ENCODE data around the gene FRAS1.
"Not testable (repeated sequence)": the region's sequence is repeated elsewhere in the genome, so short reads cannot be mapped to it uniquely, and the experiment has no call there.

FRAS1 gene

GRCh38 chr4:78213218-78213617, 156.1 kb downstream of the FRAS1 start:
- DNase-seq (ENCODE audit: low read depth), result no peak

DNA sequence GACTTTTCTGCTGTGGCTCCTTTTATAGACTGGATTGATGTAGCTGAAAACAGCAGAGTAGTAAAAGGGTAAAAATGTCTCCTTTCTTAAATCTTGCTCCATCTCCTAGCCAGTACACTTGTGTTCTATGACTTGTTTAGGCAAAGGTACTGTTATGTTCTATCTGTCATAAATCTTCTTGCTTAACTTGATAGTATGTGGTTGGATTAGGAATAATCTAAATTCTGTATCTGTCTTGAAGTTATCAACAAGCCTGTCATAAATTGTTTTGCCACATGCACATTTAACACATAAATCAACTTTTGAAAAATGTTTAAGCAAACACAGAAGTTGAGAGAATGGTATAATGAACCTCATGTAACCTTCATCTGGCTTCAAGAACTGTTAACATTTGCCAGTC, 157.0 kb downstream of the FRAS1 start:
- DNase-seq (ENCODE audit: low read depth), result no peak

DNA sequence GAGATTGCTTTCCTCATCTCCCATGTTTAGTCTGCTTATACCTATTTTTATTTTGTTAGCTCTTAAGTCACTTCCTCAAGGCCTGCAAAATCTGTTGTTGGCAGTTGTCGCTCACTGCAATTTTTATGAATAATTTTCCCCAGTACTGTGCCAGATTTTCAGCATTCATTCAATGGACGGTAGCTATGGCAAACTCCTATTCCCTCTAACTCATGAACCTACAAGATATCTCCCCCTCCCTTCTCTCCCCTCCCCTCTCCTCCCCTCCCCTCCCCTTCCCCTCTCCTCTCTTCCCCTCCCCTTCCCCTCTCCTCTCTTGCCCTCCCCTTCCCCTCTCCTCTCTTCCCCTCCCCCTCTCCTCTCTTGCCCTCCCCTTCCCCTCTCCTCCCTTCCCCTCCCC, 160.4 kb downstream of the FRAS1 start:
- no peak for DNase-seq (ENCODE audit: low read depth)

DNA sequence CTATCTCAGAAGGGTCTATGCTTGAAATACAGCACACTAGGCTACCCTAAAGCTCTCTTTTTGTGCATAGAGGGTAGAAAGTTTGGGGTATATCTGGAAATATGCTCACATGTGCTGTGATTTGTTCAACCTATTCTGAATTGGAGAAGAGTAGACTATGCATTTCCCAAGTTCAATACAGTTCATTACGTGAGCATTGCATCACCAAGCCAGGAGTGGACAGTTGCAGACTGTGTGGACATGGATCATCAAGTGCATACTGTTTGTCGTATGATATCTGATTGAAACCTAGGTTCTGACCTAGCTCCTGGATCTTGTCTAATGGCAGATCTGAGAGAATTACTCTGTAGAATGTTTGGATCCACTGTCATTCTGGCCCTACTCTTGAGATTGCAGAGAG, 161.1 kb downstream of the FRAS1 start:
- DNase-seq (ENCODE audit: low read depth), result no peak

DNA sequence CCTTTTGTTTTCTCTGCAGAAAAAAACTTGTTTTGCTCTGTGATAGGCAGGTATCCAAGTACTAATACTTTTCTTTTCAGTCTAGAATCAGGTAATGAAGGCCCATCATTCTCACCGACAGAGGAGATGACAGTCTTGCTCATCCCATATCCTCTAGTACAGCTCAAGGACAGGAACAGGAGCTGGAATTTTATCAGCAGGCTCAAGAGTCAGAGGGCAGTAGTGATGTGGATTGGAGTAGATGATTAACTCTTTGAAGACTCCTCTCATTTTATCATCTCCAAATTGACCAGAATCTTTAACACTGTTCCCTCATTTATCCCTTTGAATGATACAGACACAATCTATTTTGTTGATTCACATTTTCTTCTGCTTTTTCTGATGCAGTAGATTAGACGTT, 162.7 kb downstream of the FRAS1 start:
- no peak for DNase-seq (ENCODE audit: low read depth)

GRCh38 chr4:78220283-78220682, 163.2 kb downstream of the FRAS1 start:
- DNase-seq (ENCODE audit: low read depth), result no peak

DNA sequence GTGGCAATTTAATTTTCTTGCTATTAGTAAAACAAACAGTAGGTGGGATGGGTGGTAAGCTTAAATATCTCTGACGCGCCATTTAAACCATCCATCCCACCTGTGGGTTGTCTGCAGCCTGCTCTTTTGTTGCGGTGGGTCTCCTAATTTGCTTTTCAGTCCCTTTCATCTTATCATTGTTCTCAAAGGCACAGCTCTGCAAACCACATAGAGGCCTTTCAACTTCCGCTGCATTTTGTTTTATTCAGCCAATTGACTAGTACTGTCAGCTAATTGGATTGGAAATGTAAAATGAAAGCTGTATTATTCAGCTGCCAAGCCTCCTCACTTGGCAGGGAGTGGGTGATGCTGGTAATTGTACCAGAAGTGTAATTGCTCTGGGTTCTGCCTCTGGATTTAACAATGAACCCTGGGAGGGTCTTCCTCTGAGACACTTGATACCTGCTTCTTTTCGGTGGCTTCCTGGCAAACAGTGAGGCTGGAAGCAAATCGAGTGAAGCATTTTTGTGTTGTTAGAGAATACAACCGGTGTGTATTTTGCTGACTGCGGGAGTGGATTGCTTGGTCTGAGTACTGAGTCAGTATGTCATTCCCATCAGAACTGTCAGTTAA, 165.6 kb downstream of the FRAS1 start:
- DNase-seq (ENCODE audit: low read depth), result no peak

DNA sequence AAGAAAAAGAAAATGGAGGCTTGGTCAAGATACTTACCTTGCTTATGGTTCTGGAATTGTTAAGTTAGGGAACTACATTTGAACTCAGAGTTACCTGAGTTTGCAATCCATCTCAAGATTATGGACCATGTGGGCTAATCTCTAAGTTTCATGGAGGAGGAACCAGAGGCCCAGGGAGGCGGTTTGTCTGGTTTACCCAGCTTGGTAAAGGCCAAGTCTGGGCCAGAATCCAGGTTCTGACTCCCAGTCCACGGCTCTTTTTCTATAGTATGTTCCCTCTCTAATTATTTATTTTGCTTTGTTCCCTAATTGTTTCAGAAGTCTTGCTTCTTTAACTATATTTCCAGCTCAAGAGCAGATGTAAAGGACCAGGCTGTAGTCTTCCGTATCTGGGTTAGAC, 168.1 kb downstream of the FRAS1 start:
- DNase-seq (ENCODE audit: low read depth), result no peak

GRCh38 chr4:78226279-78226678, 169.2 kb downstream of the FRAS1 start:
- DNase-seq (ENCODE audit: low read depth), result no peak

DNA sequence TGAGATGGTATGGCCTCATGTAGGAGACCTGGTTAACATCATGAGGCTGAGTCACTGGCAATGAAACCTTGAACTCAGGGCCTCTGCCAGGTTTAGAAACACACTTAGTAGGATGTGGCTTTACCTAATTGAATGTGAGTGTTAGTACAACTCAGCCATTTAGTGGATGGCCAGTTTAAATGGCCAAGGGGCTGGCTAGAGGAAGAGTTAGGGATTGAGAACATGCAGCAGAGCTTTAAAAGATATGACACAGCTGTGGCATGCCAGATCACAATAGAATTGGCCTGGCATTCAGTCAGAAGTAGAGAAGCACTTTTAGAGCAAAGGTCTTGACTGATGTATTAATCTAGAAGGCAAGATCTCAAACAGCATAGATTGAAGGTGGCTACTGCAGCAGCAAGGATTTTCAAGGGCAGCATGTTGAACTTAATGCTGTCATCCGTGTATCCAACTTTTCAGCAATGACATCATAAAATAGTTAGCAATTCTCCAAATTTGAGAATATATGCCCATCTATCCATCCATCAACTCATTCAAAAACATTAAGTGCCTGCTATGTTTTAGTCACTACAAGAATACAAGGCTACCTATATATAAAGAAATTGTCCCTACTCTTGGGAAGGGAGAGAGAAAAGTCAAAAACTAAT, 170.4 kb downstream of the FRAS1 start:
- no peak for DNase-seq (ENCODE audit: low read depth)

GRCh38 chr4:78235800-78236199, 178.7 kb downstream of the FRAS1 start:
- DNase-seq (ENCODE audit: low read depth), result no peak

- no peak for DNase-seq (ENCODE audit: low read depth)
These were observed 180.2 kb downstream of the FRAS1 start for GRCh38 chr4:78237360-78237759.

GRCh38 chr4:78242071-78242470, 184.9 kb downstream of the FRAS1 start:
- DNase-seq (ENCODE audit: low read depth), result peak; percentile 8

DNA sequence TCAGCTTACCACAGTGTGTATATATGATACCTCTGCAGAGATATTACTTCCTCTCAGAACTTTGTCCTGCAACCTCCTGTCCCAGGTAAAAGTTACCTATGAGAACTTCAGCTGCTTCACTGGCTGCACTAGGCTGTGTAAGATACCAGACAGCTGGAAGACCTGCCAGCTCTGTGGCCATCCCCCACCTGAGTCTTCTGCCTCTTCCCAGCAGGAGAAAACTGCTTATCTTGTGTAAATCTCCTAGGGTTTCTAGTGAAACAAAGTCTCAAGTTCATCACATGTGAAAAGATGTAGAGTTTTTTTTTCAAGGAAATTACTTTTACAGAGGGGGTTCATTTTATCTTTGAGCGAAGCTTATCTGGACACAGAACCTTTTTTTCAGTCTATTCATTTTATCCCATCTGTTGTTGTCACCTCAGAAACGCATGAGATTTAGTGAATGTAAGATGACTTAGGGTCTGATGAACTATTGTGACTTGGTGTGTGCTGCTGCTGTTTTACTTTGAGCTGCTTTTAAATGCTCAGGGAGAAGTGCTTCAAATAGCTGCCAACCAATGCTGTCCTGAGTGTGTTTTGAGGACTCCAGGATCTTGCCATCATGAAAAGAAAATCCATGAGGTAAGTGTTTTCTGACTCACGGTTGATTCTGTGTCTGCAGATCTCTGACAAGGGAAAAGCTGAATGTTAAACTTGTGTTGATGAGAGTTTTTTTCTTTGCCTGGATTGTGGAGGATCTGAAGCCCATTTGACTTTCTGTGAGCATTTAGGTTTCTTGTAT, 187.8 kb downstream of the FRAS1 start:
- DNase-seq (ENCODE audit: low read depth), result no peak

- DNase-seq (ENCODE audit: low read depth), result no peak
These were observed 190.6 kb downstream of the FRAS1 start for GRCh38 chr4:78247536-78248285.

GRCh38 chr4:78250500-78250899, 193.4 kb downstream of the FRAS1 start:
- DNase-seq (ENCODE audit: low read depth), result no peak

GRCh38 chr4:78252773-78253172, 195.7 kb downstream of the FRAS1 start:
- DNase-seq (ENCODE audit: low read depth), result not testable (repeated sequence)

GRCh38 chr4:78254893-78255292, 197.8 kb downstream of the FRAS1 start:
- DNase-seq (ENCODE audit: low read depth), result no peak

GRCh38 chr4:78265006-78265405, 207.9 kb downstream of the FRAS1 start:
- DNase-seq (ENCODE audit: low read depth), result no peak

DNA sequence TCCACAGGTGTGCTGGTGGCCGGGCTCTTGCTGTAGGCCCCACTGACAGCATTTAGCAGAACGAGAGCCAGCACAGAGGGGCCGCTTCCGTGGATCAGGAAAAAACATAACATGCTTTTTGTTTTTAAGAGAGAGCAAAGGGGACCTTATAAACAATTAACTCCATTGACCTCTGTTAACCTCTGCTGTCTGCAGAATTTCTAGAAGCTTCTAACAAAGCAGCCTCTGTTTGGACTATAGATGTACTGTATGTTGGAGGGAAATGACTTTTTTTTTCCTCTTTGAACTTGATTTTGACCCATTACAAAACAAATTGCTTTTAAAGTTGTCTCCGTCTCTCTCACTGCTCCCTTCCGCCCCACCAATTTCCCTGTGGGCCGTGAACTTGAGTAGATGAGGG, 210.7 kb downstream of the FRAS1 start:
- no peak for DNase-seq (ENCODE audit: low read depth)

GRCh38 chr4:78268597-78268996, 211.5 kb downstream of the FRAS1 start:
- no peak for DNase-seq (ENCODE audit: low read depth)

DNA sequence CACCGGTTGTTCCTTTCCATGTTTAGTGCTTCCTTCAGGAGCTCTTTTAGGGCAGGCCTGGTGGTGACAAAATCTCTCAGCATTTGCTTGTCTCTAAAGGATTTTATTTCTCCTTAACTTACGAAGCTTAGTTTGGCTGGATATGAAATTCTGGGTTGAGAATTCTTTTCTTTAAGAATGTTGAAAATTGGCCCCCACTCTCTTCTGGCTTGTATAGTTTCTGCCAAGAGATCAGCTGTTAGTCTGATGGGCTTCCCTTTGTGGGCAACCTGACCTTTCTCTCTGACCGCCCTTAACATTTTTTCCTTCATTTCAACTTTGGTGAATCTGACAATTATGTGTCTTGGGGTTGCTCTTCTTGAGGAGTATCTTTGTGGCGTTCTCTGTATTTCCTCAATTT, 218.3 kb downstream of the FRAS1 start:
- not testable (repeated sequence) for DNase-seq (ENCODE audit: low read depth)

DNA sequence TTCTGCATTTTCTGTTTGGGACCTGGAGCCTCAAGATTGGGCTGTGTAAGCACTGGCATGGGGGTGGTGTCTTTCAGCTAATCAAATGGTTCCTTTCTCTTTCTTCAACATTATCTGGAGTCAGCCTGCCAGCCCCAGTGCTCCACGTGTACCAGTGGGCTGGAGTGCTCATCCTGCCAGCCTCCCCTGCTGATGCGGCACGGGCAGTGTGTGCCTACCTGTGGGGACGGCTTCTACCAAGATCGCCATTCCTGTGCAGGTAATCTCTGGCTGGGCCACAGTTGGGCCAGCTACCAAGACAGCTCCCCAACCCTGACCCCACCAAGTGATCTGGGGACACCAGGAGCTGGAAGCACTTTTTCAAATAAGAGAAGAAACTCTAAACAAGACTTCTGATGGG, 229.2 kb downstream of the FRAS1 start:
- no peak for DNase-seq (ENCODE audit: low read depth)

Data from HS-5 (cell line).